ENCODE measurements around the gene NQO2.
"Not testable (repeated sequence)": the region's sequence is repeated elsewhere in the genome, so short reads cannot be mapped to it uniquely, and the experiment has no call there.

NQO2 gene

GRCh38 chr6:3014675-3015066 is 15.0 kb downstream of the NQO2 start:
- DNase-seq = no peak

DNA sequence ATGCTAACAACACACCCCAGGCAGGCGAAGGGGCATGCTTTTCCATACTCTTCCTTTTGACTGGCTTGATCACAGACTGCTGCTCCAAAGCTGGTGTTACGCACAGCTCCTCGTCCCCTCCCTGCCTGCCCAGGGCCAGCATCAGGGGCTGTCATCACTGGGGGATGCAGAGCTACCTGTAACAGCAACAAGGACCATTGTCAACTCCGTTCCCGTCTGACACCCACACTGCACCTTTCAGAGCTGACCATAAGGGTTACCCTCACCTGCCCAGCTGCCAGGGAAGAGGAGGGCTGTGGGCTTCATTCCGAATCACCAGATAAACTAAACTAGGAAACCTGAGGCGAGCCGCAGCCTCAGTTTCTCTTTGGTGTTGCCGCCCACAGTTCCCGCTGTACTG is 15.4 kb downstream of the NQO2 start:
- DNase-seq = no peak

DNA sequence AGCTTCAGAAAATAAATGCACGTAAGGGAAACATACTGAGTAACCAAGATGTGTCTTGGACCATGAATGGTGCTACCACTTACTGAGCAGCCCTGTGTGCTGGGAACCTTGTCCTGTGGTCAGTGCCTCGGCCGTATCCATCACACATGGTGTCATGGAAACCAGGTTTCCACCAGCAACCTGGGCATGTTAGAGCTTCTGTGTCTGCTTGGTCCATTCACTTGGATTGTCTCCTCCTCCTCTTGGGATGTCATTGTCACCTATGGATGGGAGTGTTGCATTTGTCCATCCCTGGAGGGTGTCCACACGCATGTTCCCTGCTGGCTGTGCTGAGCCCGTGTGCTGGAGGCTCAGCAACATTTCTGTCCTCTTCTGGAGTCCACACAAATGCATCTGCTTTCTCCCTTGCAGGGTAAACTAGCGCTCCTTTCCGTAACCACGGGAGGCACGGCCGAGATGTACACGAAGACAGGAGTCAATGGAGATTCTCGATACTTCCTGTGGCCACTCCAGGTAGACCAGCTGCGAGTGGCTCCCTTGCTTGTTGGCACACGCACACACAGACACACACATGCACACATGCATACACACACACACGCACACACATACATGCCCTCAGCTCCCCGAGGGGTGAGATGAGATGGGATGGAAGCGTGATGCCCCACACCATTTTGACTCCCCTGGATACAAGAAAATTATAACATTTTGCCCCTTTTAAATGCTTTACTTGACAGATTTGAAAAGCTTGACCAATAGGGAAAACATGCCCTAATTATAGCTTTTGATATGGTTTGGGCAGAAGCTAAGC is 17.0 kb downstream of the NQO2 start:
- DNase-seq = no peak

DNA sequence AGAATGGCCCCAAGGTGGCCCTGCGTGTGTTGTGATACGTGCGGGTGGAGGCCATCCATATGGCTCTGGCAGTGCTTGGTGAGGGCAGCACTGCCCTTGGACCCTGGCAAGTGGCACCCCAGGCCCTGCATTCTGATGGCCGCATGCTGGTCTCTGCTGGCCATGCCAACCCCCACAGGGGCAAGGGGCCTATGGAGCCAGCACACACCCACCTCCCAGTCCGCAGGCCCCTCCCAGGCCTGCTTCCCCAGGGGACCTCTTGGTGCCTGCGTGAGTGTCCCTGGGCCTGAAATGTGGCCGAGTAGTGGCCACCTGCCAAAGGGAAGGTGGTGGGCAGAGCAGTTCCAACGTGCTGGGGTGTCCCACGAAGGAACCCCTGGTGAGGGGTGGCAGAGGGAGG is 17.6 kb downstream of the NQO2 start:
- DNase-seq = no peak

- DNase-seq = no peak
These were observed 19.4 kb downstream of the NQO2 start for GRCh38 chr6:3019065-3019464.

DNA sequence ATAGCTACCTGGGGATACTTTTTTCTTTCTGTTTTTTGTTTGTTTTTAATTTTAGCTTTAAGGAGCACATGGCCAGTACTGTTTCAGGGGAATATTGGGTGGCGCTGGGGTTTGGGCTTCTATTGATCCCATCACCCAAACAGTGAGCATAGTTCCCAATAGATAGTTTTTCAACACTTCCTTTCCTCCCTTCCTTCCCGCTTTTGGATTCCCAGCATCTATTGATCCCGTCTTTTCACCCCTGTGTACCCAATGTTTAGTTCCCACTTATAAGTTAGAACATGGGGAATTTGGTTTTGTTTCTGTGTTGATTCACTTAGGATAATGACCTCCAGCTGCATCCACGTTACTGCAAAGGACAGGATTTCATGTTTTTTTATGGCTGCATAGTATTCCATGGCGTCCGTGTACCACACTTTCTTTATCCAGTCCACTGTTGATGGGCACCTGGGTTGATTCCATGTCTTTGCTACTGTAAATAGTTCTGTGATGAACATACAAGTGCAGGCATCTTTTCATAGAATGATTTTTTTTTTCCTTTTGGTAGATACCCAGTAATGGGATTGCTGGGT is 20.1 kb downstream of the NQO2 start:
- DNase-seq = no peak

- not testable (repeated sequence) for DNase-seq
These were observed 21.4 kb downstream of the NQO2 start for GRCh38 chr6:3020976-3021598.

DNA sequence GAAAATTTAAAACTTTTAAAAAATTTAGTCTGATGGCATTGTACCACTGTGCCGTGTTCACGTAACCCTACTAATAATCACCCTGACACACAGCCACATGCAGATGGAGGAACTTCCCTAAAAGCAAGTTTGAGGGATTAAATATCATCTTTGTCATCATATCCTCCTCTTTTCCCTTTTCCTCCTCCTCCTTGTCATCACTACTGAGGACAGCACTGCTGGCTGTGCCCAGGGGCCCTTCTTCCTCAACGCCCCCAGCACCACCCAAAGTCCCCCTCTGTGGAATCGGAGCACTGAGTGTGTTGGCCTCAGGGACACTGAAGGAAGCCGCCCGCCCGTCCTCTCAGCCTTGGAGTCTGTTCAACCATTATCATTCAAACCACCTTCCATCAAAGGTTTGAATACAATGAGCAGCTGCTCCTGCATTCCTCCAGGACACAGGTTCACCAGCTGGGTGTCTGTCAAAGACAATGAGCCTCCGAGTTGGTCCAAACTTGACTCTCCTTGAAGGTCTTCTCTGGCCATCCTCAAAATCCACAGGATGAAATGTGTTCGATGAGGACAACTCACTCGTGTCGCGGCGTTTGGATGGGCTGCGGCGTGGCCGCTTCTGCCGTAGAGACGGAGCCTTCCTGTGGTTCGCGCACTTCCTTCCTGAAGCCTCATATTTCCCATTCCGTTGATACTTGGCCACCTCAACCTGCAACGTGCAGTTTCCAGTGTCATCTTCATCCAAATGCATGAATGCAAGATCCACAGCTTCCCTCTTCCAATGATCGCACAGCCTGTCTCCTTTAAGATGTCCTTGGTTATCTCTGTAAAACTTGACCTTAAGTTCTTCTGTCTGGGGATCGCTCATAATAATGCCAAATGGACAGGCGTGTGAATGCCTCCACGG is 23.3 kb downstream of the NQO2 start:
- DNase-seq = peak; percentile 81

DNA sequence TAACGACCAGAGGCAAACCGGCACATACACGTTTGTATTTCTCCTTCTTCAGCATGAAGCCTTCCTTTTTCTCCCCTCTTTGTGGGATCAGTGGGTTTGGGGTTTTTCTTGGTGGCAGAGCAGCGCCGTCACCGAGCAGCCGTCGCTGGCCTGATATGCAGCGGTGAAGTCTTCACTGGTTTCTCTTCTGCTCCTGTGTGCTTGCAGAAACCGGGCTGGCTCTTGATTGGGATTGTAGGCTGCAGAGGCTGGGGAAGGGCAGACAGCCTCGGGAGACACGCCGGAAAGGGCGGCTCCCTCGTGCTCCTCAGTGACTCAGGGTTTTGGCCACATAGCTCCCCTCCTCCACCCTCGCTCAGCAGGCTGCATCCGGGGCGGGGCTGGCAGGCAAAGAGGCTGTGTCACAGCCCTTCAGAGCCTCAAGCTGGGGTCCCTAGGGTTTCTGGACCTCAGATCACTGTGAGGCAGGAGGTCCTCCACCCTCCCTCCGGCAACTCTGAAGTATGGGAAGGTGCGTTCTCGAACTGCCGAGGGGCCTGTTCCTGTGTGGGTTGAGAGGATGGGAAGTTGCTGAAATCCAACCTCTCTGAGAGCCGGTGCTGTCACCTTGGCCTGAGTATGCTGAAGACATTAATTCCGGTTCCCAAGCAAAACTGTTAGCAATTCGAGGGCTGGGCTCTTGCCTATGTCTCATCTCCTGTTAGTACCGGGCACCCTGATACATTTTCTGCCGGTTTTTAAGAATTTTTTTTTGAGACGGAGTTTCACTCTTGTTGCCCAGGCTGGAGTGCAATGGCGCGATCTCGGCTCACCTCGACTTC is 24.2 kb downstream of the NQO2 start:
- peak; percentile 99 for DNase-seq

- DNase-seq = peak; percentile 94
These were observed 27.3 kb downstream of the NQO2 start for GRCh38 chr6:3026791-3027626.

- DNase-seq = not testable (repeated sequence)
These were observed 28.5 kb downstream of the NQO2 start for GRCh38 chr6:3028156-3028555.

- DNase-seq = no peak
These were observed 32.4 kb downstream of the NQO2 start for GRCh38 chr6:3031857-3032640.

- DNase-seq = no peak
These were observed 33.3 kb downstream of the NQO2 start for GRCh38 chr6:3032986-3033385.

GRCh38 chr6:3033652-3034051 is 34.0 kb downstream of the NQO2 start:
- no peak for DNase-seq

DNA sequence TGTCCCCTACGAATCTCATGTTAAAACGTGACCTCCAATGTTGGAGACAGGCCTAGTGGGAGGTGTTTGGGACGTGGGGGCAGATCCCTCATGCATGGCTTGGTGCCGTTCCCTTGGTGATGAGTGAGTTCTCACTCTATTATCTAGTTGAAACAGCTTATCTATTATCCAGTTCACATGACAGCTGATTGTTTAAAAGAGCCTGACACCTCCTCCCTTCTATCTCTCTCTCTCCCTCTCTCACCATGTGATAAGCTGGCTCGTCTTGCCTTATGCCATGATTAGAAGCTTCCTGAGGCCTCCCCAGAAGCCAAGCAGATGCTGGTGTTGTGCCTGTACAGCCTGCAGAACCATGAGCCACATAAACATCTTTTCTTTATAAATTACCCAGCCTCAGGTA is 35.7 kb downstream of the NQO2 start:
- DNase-seq = peak; percentile 30

GRCh38 chr6:3036861-3037637 is 37.4 kb downstream of the NQO2 start:
- DNase-seq = no peak

GRCh38 chr6:3037638-3038365 is 38.1 kb downstream of the NQO2 start:
- no peak for DNase-seq

DNA sequence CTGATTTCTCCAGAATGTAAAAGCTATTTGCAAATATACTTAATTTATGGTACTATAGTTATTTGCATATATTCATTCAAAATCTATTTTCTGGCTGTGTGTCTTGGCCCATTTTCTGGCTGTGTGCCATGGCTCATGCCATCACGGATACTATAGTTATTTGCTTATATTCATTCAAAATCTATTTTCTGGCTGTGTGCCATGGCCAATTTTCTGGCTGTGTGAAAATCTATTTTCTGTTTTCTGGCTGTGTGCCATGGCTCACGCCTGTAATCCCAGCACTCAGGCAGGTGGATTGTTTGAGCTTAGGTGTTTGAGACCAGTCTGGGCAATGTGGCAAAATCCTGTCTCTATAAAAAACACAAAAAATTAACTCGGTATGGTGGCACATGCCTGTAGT is 39.7 kb downstream of the NQO2 start:
- no peak for DNase-seq

DNA sequence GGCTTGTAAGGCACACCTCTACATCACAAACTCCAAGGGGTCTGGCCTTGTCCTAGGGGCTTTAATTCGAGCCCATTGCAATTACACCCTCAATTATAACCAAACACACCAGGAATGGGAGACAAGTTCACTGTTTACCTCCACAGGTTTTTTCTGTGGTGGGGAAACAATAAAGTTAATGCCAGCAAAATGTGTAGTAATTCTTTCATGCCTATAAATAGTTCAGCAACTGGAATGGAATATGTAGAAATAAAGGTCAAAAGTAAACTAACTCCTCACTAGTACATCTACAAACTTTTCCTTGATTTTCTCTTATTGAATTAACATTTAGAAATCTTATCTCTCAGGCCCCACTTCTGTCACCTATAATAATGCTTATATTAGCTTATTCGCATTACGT is 41.5 kb downstream of the NQO2 start:
- DNase-seq = no peak
